DOHH2 (cell line): Measurements from ENCODE around the gene C11orf68.
A peak's percentile ranks its signal among the peaks of the same experiment; 100 is the strongest.

Experiments
- H3F3A ChIP-seq: fragments of 200-600 bp; sonication (generic), shearing (Covaris generic); 2 replicates; pipeline ENCODE4 v1.6.0; 2016; ENCODE audit warnings: antibody characterized with exemption, mild to moderate bottlenecking; ENCODE audit not compliant: control insufficient read depth, insufficient read depth
- H3K27ac ChIP-seq: fragments of 200-600 bp; sonication (generic); 2 replicates; pipeline ENCODE4 v1.5.1; 2014; ENCODE audit warnings: low read depth, mild to moderate bottlenecking, low read length, moderate library complexity
- H3K27me3 ChIP-seq: fragments of 200-600 bp; sonication (generic); 2 replicates; pipeline ENCODE4 v1.6.1; 2014; ENCODE audit warnings: mild to moderate bottlenecking, low read length, mixed read lengths; ENCODE audit not compliant: control insufficient read depth
- H3K36me3 ChIP-seq: fragments of 200-600 bp; sonication (generic); 2 replicates; pipeline ENCODE4 v1.6.1; 2014; ENCODE audit warnings: mild to moderate bottlenecking, low read length, moderate library complexity, mixed read lengths; ENCODE audit not compliant: control insufficient read depth
- H3K4me1 ChIP-seq: fragments of 200-600 bp; sonication (generic); 2 replicates; pipeline ENCODE4 v1.6.1; 2014; ENCODE audit warnings: mild to moderate bottlenecking, low read length, mixed read lengths; ENCODE audit not compliant: control insufficient read depth
- H3K4me2 ChIP-seq: fragments of 200-600 bp; sonication (generic); 2 replicates; pipeline ENCODE4 v1.6.0; 2014; ENCODE audit warnings: mild to moderate bottlenecking, low read length, moderate library complexity
- H3K4me3 ChIP-seq: fragments of 200-600 bp; sonication (generic); 2 replicates; pipeline ENCODE4 v1.5.1; 2014; ENCODE audit warnings: mild to moderate bottlenecking, low read length, mixed read lengths
- H3K79me2 ChIP-seq: fragments of 200-600 bp; sonication (generic); 2 replicates; pipeline ENCODE4 v1.6.1; 2014; ENCODE audit warnings: mild to moderate bottlenecking, low read length, mixed read lengths; ENCODE audit not compliant: control insufficient read depth
- H3K9me2 ChIP-seq: fragments of 200-600 bp; sonication (generic); replicated peaks from 2 replicates; pipeline ENCODE4 v1.6.1; 2014; ENCODE audit warnings: mild to moderate bottlenecking, low read length, mixed read lengths; ENCODE audit not compliant: control insufficient read depth
- H3K9me3 ChIP-seq: fragments of 200-600 bp; sonication (generic); 2 replicates; pipeline ENCODE4 v1.6.1; 2014; ENCODE audit warnings: antibody characterized with exemption, low read length, mixed read lengths; ENCODE audit not compliant: control insufficient read depth, insufficient read depth
- H4K20me1 ChIP-seq: fragments of 200-600 bp; sonication (generic); 2 replicates; pipeline ENCODE4 v1.6.0; 2014; ENCODE audit warnings: low read depth, mild to moderate bottlenecking, antibody characterized with exemption, low read length, moderate library complexity; ENCODE audit not compliant: control insufficient read depth, insufficient read depth
- EZH2phosphoT487 ChIP-seq: fragments of 200-600 bp; sonication (generic); IDR thresholded peaks from 2 replicates; pipeline ENCODE4 v1.6.1; 2017; ENCODE audit warnings: borderline replicate concordance, mild to moderate bottlenecking, antibody characterized with exemption, low read length, moderate library complexity, mixed read lengths
- TF ChIP-seq, protein P1 (sequence below): fragments of 200-600 bp; sonication (generic); IDR thresholded peaks from one replicate; pipeline ENCODE4 v1.5.1; 2014; ENCODE audit warnings: antibody characterized with exemption, mild to moderate bottlenecking, low read depth, low read length; ENCODE audit not compliant: poor library complexity, severe bottlenecking

C11orf68 gene

DNA sequence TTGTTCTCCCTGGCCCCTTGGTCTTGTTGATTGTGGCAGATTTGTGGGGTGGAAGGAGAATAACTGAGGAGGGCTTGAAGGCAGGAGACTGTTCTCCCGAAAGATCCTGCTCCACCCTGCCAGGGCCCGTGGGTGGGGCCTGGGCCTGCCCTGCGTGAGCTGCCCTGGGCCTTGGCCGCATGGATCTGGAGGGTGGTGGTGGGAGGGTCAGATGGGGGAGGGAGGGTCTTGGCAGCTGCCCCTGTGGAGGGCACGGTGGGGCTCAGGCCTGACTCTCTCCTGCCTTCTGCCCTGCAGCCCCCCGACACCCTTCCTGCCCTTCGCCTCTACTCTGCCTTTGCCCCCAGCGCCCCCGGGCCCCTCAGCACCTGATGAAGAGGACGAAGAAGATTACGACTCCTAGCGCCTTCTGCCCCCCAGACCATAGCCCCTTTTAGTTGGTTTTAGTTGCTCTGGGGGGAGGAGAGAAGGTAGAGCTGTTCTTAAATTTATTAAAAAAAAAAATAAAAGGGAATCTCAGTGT lies 2.2 kb upstream of the C11orf68 start:
- no peaks in the 10 kb centered on the region for H4K20me1 ChIP-seq
- no peak overlapping the region for H3K4me3 ChIP-seq
- H3K4me2 ChIP-seq, result no peak overlapping the region
- peaks cover 4% of the 10 kb centered on the region; the same call in 1 of the 2 replicates for H3K36me3 ChIP-seq
- no peaks in the 10 kb centered on the region for H3F3A ChIP-seq
- H3K9me2 ChIP-seq, result no peaks in the 10 kb centered on the region
- TF ChIP-seq, protein P1, sequence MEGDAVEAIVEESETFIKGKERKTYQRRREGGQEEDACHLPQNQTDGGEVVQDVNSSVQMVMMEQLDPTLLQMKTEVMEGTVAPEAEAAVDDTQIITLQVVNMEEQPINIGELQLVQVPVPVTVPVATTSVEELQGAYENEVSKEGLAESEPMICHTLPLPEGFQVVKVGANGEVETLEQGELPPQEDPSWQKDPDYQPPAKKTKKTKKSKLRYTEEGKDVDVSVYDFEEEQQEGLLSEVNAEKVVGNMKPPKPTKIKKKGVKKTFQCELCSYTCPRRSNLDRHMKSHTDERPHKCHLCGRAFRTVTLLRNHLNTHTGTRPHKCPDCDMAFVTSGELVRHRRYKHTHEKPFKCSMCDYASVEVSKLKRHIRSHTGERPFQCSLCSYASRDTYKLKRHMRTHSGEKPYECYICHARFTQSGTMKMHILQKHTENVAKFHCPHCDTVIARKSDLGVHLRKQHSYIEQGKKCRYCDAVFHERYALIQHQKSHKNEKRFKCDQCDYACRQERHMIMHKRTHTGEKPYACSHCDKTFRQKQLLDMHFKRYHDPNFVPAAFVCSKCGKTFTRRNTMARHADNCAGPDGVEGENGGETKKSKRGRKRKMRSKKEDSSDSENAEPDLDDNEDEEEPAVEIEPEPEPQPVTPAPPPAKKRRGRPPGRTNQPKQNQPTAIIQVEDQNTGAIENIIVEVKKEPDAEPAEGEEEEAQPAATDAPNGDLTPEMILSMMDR, result no peak
- no peak for TF ChIP-seq EZH2phosphoT487
- H3K27me3 ChIP-seq, result no peaks in the 10 kb centered on the region
- no peak overlapping the region for H3K27ac ChIP-seq
- H3K79me2 ChIP-seq, result peaks cover 22% of the 10 kb centered on the region
- no peaks in the 10 kb centered on the region for H3K9me3 ChIP-seq
- peaks cover 23% of the 10 kb centered on the region for H3K4me1 ChIP-seq

DNA sequence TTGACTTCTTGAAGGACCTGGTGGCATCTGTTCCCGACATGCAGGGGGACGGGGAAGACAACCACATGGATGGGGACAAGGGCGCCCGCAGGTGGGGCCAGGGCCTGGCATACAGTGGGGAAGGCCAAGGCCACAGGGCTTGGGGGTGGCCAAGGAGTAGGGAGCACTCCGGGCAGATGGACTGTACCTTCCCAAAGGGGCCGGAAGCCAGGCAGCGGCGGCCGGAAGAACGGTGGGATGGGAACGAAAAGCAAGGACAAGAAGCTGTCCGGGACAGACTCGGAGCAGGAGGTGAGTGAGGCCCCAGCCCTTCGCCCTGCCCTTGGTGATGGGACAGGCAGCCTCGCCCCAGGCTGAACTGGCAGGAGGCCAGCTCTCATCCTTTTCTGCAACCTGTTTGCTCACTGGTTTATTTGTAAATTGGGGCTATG lies 1.5 kb upstream of the C11orf68 start:
- no peak for TF ChIP-seq EZH2phosphoT487
- Histone ChIP-seq H3K4me2 (peak overlapping the region; percentile 77), H3K4me1 (peaks cover 23% of the 10 kb centered on the region), H3K27ac (no peak overlapping the region), H3F3A (no peaks in the 10 kb centered on the region), H3K27me3 (no peaks in the 10 kb centered on the region), H3K36me3 (peaks cover 4% of the 10 kb centered on the region; the same call in 1 of the 2 replicates), H3K9me3 (no peaks in the 10 kb centered on the region), H3K4me3 (peak overlapping the region; percentile 82), H3K79me2 (peaks cover 22% of the 10 kb centered on the region), H4K20me1 (no peaks in the 10 kb centered on the region), H3K9me2 (no peaks in the 10 kb centered on the region)

DNA sequence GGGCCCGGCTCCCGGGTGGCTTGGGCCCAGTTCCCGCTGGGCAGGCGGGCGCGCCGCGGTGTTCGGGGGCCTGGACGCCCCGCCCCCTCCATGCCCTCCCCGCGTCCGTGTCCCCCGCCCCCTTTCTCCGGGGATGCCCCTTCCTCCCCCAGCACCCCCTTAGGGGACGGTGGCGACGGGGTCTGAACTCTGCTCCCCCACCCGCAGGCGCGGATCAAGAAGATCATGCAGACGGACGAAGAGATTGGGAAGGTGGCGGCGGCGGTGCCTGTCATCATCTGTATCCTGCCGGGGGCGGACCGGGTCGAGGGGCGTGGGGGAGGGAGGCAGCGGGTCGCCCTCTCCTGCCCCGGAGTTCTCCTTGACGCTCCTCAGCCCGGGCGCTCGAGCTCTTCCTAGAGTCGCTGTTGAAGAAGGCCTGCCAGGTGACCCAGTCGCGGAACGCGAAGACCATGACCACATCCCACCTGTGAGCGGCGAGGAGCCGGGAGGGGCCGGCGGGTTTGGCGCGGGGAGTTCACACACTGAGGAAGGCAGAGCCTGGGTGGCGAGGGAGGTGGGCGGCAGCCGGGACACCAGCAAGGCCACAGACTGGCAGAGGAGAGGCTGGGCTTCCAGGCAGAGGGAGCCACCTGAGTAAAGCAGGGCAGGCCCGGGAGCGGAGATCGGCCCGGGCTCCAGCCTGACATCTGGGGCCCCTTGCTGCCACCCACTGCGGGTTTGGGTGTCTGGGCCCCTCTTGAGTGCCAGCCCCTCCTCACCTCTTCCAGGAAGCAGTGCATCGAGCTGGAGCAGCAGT lies 910 bp upstream of the C11orf68 start:
- Histone ChIP-seq H3K4me3 (peak overlapping the region; percentile 82), H3K9me3 (no peaks in the 10 kb centered on the region), H4K20me1 (no peaks in the 10 kb centered on the region), H3K27ac (no peak overlapping the region), H3K9me2 (no peaks in the 10 kb centered on the region), H3K4me2 (peak overlapping the region; percentile 77), H3K36me3 (peaks cover 4% of the 10 kb centered on the region; the same call in 1 of the 2 replicates), H3K79me2 (peaks cover 22% of the 10 kb centered on the region), H3K4me1 (peaks cover 23% of the 10 kb centered on the region), H3K27me3 (no peaks in the 10 kb centered on the region), H3F3A (no peaks in the 10 kb centered on the region)
- TF ChIP-seq, protein P1, result no peak
- no peak for TF ChIP-seq EZH2phosphoT487

DNA sequence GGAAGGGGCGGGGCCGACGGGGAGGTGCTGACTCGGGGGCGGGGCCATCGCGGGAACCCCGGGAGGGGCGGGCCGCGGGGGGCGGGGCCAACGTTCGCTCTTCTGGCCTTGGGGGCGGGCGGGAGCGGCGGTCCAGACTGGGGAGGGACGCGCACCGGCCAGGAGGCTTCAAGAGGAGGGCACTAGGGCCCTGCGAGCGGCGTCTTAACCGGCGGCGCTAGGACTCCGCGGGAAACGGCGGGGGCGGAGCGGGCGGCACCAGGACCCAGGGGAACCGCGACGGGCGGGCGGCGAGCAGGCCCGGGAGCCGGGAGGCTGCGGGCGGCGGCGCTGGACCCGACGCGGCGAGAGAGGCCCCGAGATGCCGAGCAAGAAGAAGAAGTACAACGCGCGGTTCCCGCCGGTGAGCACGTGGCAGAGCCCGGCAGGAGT lies 295 bp upstream of the C11orf68 start, which contains the start of gene DRAP1:
DRAP1 (plus strand) TSS at position 286 of the 432 bp plus-strand sequence; CDS start at position 362, 76 bp downstream.
- no peaks in the 10 kb centered on the region for H3K9me2 ChIP-seq
- H3F3A ChIP-seq, result no peaks in the 10 kb centered on the region
- peaks cover 4% of the 10 kb centered on the region; the same call in 1 of the 2 replicates for H3K36me3 ChIP-seq
- peaks cover 22% of the 10 kb centered on the region for H3K79me2 ChIP-seq
- H4K20me1 ChIP-seq, result no peaks in the 10 kb centered on the region
- TF ChIP-seq EZH2phosphoT487, result no peak
- TF ChIP-seq, protein P1, result no peak
- no peak within 1 kb of the TSS; the same call in 1 of the 2 replicates for H3K27ac ChIP-seq
- no peaks in the 10 kb centered on the region for H3K9me3 ChIP-seq
- peaks cover 23% of the 10 kb centered on the region for H3K4me1 ChIP-seq
- H3K4me2 ChIP-seq, result peak within 1 kb of the TSS; percentile 90
- H3K4me3 ChIP-seq, result peak within 1 kb of the TSS; percentile 91
- no peaks in the 10 kb centered on the region for H3K27me3 ChIP-seq
